ENCODE results near the gene C1orf174. TPM values are rescaled to one million over a fixed set of nuclear protein-coding genes. Genes with fewer than 3 reads are reported as not detected.

C1orf174 gene
- total RNA-seq, 1 donor from 2014 or later, result 36.5 TPM

DNA sequence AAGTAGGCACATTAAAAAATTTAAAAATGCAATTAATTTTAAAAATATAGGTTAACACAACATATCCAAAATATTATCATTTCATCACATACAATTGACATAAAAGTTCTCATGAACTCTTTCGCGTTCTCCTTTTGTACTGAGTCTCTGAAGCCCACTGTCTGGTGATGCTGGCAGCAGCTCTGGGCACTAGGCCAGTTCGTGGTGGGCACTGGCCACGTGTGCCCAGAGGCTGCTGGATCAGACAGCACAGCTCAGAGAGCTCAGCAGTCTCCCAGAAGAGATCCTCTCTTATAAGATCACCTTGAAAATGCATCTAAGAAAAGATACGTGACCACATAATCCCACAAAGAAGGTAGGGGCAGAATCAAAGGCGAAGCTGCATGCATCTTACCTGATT lies 53.0 kb downstream of the C1orf174 start:
- Mint-ChIP-seq H3K36me3 (peaks cover 8% of the 10 kb centered on the region), H3K4me1 (no peaks in the 10 kb centered on the region), H3K9me3 (no peaks in the 10 kb centered on the region), H3K27me3 (ENCODE audit: insufficient read depth, low read depth) (no peaks in the 10 kb centered on the region), H3K27ac (no peak overlapping the region), H3K4me3 (no peak overlapping the region)
- no peak for TF ChIP-seq EZH2phosphoT487 (IDR thresholded peaks at IDR 0.05)
- no peak for TF ChIP-seq EZH2 (IDR thresholded peaks at IDR 0.05)
- TF ChIP-seq, protein P1, sequence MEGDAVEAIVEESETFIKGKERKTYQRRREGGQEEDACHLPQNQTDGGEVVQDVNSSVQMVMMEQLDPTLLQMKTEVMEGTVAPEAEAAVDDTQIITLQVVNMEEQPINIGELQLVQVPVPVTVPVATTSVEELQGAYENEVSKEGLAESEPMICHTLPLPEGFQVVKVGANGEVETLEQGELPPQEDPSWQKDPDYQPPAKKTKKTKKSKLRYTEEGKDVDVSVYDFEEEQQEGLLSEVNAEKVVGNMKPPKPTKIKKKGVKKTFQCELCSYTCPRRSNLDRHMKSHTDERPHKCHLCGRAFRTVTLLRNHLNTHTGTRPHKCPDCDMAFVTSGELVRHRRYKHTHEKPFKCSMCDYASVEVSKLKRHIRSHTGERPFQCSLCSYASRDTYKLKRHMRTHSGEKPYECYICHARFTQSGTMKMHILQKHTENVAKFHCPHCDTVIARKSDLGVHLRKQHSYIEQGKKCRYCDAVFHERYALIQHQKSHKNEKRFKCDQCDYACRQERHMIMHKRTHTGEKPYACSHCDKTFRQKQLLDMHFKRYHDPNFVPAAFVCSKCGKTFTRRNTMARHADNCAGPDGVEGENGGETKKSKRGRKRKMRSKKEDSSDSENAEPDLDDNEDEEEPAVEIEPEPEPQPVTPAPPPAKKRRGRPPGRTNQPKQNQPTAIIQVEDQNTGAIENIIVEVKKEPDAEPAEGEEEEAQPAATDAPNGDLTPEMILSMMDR (IDR thresholded peaks at IDR 0.05), result no peak
- Histone ChIP-seq H2AFZ (replicated peaks) (no peak overlapping the region), H3K79me2 (ENCODE audit: low read depth) (no peaks in the 10 kb centered on the region), H3K27me3 (no peaks in the 10 kb centered on the region), H3K4me3 (no peak overlapping the region), H3K4me1 (no peaks in the 10 kb centered on the region), H3K9me3 (ENCODE audit: low read depth) (no peaks in the 10 kb centered on the region), H3K4me2 (no peak overlapping the region), H3K27ac (no peak overlapping the region), H3K36me3 (no peaks in the 10 kb centered on the region), H4K20me1 (ENCODE audit: low read depth) (no peaks in the 10 kb centered on the region), H3K9ac (no peak overlapping the region), H3F3A (ENCODE audit: low read depth) (no peaks in the 10 kb centered on the region)
- no peak for DNase-seq (ENCODE audit: low spot score)

DNA sequence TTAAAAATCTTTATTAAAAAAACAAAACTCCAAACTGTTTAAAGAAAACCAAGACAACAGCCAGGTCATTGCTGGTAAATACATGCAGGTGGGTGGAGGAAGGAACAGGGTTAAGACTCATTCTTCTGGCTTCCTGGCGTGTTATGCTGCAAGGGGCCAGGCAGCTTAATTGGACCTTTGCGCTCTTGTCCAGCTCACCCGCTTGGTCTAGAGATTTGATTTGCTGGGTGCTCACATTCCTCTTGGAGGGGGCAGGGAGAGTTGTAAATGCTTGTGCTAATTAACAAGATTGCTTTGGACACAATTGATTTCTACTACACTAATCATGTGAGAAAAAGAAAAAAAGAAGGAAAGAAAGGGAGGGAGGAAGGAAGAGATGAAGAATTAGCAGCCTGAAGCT lies 53.5 kb downstream of the C1orf174 start:
- Histone ChIP-seq H3K4me2 (no peak overlapping the region), H3K36me3 (no peaks in the 10 kb centered on the region), H3K27ac (no peak overlapping the region), H3F3A (ENCODE audit: low read depth) (no peaks in the 10 kb centered on the region), H3K4me3 (no peak overlapping the region), H4K20me1 (ENCODE audit: low read depth) (no peaks in the 10 kb centered on the region), H3K9me3 (ENCODE audit: low read depth) (no peaks in the 10 kb centered on the region), H3K79me2 (ENCODE audit: low read depth) (no peaks in the 10 kb centered on the region), H2AFZ (replicated peaks) (no peak overlapping the region), H3K4me1 (no peaks in the 10 kb centered on the region), H3K27me3 (no peaks in the 10 kb centered on the region), H3K9ac (no peak overlapping the region)
- TF ChIP-seq EZH2phosphoT487 (IDR thresholded peaks at IDR 0.05), result no peak
- TF ChIP-seq EZH2 (IDR thresholded peaks at IDR 0.05), result no peak
- TF ChIP-seq, protein P1 (IDR thresholded peaks at IDR 0.05), result no peak
- Mint-ChIP-seq H3K36me3 (peaks cover 8% of the 10 kb centered on the region), H3K9me3 (no peaks in the 10 kb centered on the region), H3K4me1 (no peaks in the 10 kb centered on the region), H3K4me3 (no peak overlapping the region), H3K27me3 (ENCODE audit: insufficient read depth, low read depth) (no peaks in the 10 kb centered on the region), H3K27ac (no peak overlapping the region)
- DNase-seq (ENCODE audit: low spot score), result no peak

DNA sequence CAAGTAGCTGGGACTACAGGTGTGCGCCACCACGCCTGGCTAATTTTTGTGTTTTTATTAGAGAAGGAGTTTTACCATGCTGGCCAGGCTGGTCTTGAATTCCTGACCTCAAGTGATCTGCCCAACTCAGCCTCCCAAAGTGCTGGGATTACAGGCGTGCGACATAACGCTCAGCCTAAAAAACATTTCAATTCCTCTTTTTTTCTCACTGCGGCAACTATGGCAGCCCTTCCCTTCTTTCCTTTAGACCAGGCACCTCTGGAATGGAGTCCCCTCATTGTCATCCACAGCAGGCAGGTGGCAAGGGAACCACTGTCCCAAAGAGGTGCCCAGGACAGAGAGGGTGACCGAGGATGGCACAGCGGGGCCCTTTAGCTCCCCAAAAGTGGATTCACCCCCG lies 57.2 kb downstream of the C1orf174 start:
- Histone ChIP-seq H3K4me1 (no peaks in the 10 kb centered on the region), H3K9ac (no peak overlapping the region), H3F3A (ENCODE audit: low read depth) (no peaks in the 10 kb centered on the region), H3K36me3 (no peaks in the 10 kb centered on the region), H3K4me2 (no peak overlapping the region), H3K27ac (no peak overlapping the region), H4K20me1 (ENCODE audit: low read depth) (no peaks in the 10 kb centered on the region), H2AFZ (replicated peaks) (no peak overlapping the region), H3K9me3 (ENCODE audit: low read depth) (no peaks in the 10 kb centered on the region), H3K4me3 (no peak overlapping the region), H3K27me3 (no peaks in the 10 kb centered on the region), H3K79me2 (ENCODE audit: low read depth) (no peaks in the 10 kb centered on the region)
- Mint-ChIP-seq H3K27me3 (ENCODE audit: insufficient read depth, low read depth) (no peaks in the 10 kb centered on the region), H3K9me3 (no peaks in the 10 kb centered on the region), H3K4me3 (no peak overlapping the region), H3K4me1 (no peaks in the 10 kb centered on the region), H3K27ac (no peak overlapping the region), H3K36me3 (peaks cover 19% of the 10 kb centered on the region)
- DNase-seq (ENCODE audit: low spot score), result no peak
- TF ChIP-seq EZH2phosphoT487 (IDR thresholded peaks at IDR 0.05) (no peak), EZH2 (IDR thresholded peaks at IDR 0.05) (no peak)
- TF ChIP-seq, protein P1 (IDR thresholded peaks at IDR 0.05), result no peak
